HG02938 (cell line): Measurements from ENCODE around the gene TXNL1.
"Not testable (repeated sequence)": the region's sequence is repeated elsewhere in the genome, so short reads cannot be mapped to it uniquely, and the experiment has no call there.

Source experiments
- ATAC-seq: cut with Tn5 transposase; IDR thresholded peaks from one replicate; pipeline ENCODE4 v1.9.1; 2021; ENCODE audit warnings: mild to moderate bottlenecking, moderate library complexity; ENCODE audit not compliant: unreplicated experiment

The TXNL1 gene

DNA sequence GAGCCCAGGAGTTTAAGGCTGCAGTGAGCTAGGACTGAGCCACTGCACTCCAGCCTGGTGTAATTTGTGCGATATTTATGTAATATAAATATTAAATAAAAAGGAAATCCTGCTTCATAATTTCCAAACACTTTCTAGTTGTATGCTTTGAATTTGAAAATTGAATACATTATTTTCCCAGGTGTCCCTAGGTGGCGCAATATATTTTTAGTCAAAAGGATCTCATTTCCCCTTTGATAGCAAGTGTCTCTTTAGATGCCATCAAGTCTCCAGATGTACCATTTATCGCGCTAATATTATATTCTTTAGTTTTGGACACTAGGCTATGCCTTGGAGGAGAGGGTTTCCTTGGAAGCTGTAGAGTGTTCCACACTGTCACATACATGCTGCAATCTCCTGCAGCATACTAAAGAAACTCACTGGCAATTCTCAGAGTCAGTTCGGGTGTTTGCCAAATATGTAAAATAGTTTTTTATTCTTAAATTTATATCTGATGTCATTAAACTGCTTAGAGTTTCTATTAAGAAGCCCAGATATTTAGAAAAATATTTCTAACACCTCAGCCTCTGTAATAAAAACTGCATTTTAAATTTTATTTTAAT, 7.1 kb upstream of the TXNL1 start:
- ATAC-seq = no peak

DNA sequence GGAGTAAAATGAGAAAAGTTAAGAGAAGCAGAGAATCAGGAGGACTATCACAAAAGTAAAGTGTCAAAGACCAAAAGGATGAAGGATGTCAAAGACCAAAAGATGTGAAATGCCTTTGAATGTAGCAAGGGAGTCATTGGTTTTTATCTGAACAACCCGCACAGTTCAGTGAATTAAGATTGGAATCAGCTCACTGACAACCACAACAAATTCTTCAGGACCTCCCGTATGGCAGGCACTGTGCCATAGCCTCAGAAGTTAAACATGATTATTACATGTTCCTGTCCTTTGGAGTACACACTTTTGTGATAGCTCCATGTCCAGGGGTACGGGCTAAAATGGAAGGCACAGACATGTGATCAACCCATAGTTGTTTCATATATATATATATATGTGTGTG, 5.0 kb upstream of the TXNL1 start:
- no peak for ATAC-seq

DNA sequence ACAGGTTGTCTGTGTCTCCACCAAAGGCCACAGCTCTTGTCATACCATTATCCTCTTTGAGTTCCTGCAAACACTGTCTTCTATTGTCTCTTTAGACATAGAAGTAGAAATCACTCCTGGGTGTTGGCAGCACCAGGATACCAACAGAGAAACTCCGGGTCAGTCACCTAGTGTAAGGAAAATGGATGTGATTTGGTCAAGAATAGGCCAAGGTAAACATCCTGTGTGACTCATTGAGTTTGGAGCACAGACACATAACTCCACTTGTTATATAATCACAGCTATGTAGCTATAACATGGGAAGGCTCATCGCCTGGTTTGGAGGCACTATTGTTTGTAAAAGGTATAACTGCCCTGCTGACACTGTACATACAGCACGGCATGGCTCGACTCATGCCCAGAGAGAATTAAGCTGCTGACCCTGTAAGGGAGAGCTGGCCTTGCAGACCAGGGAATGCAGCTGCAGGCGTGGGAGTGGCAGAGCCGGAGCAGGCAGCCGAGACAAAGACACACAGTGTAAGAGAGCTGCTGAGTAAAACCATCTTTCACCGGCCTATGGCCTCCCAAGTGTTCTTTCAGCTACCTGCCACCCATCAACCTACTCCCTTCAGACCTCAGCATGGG, 3.4 kb upstream of the TXNL1 start:
- ATAC-seq = no peak

DNA sequence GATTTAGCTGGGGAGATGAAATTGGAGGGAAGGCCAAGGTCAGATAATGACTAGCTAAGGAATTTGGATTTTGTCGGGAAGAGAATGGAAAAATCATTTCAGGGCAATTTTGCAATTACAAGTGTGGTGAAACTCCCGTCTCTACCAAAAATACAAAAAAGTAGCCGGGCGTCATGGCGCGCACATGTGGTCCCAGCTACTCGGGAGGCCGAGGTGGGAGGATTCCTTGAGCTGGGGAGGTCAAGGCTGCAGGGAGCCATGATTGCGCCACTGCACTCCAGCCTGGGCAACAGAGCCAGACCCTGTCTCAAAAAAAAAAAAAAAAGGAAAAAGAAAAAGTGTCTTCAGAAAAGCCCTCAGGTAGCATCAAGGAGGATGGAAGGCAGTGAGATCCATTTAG, 1.2 kb upstream of the TXNL1 start:
- ATAC-seq = no peak

DNA sequence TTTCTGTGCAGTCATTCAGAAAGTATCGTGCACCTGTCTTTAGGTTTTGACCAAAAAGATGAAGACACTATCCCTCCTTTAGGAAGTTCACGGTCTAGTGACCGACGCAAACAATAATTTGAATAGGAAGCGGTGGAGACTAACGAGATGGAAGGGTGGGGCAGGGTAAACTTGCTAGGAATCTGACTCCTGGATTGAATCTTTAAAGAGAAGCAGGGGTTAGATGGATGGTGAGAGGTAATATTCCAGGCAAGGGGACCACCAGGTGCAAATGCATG, 651 bp upstream of the TXNL1 start:
- no peak for ATAC-seq

DNA sequence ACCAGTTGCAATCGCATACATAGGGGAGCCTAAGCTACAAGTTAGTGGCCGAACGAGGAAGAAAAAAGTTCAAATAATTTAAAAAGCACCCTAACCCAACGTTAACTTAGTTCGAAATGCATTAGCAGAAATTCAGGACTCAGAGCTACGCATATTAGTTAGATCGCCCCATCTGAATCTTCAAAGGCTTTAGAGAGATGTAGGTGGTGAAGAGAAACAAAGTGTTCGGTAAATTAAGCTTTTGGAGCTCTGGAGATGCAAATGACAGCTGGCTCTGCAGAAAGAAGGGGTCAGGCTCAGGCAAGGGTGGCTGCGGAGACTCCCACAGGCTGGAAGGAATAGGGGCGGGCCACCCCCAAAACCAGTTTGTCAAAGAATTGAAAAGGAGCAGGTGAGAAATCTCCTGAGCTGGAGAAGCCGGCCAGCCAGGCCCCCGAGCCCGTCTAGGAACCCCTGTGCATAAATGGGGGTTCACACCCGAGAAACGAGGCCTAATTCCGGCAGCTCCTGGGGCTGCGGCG, 621 bp downstream of the TXNL1 start:
- peak; percentile 8 for ATAC-seq

GRCh38 chr18:56637176-56637575, 1.2 kb downstream of the TXNL1 start:
- no peak for ATAC-seq

DNA sequence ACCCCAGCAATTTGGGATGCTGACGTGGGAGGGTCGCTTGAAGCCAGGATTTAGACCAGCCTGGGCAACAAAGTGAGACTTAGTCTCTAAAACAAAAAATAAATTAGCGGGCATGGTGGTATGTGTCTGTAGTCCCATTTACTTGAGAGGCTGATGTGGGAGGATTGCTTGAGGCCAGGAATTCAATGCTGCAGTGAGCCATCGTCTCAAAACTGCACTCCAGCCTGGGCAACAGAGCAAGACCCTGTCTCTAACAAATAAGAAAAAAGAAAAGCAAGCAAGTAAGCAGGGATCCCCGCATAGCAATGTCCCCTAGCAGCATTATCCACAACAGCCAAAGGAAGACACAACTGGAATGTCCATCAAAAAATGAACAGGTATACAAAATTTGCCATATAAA, 3.4 kb downstream of the TXNL1 start:
- ATAC-seq = no peak

DNA sequence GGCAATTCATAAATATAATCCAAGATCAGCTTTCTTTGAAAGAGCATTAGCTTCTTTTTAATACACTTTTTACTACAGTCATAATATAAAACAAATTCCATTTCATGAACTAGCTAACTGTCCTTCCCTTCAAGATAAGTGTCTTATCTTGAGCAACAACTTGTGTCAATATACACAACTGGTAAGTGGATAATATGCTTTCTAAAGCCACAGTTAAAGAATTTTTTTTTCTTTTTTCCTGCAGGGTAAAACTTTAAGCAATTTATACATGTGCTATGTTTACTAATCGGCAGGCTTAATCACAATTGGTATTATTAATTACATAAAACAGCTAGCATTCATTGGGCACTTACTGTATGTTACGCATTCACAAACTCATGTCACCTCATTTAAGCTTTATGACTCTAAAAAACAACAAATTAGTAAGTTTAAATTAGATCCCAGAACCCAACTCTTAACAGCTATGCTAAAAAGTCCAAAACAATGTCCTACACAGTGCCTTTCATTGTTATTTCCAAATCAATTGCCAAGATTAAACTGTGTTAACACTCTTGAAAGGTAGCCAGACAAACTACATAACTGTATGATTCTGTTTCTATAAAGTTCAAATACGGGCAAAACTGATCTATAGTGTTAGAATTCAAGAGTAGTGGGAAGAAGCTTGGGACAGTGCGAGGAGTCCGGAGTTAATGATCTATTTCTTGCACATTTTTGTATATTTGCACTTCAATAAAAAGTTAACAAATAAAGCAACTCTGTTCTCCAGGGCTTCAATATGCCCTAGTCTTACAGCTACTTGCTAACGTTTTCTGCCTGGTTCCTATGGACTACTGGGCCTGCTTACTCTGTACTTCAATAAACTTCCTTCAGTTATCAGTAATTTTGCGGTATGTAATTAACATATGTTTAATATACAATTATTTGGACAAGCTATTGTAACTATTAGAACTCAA, 6.0 kb downstream of the TXNL1 start:
- no peak for ATAC-seq

GRCh38 chr18:56627991-56628390, 10.4 kb downstream of the TXNL1 start:
- no peak for ATAC-seq

- ATAC-seq = no peak
These were observed 22.5 kb downstream of the TXNL1 start for GRCh38 chr18:56615738-56616520.

GRCh38 chr18:56606618-56607017, 31.8 kb downstream of the TXNL1 start:
- no peak for ATAC-seq

- ATAC-seq = no peak
These were observed 40.0 kb downstream of the TXNL1 start for GRCh38 chr18:56598422-56598821.

GRCh38 chr18:56593906-56594305, 44.5 kb downstream of the TXNL1 start:
- ATAC-seq = no peak

DNA sequence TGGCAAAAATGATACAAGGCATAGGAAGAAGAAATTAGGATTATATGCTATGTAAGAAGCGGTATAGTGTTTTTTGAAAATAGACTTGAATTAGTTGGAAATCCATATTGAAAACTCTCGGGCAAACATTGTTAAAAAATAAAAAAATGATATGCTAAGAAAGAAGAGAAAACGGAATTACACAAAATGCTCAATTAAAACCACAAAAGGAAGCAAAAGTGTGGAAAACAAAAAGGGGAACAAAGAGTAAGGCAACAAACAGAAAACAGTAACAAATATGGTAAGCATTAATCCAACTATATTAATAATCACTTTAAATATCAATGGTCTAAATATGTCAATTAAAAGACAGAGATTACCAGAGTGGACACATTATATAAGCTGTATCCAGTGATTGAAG, 58.4 kb downstream of the TXNL1 start:
- no peak for ATAC-seq

DNA sequence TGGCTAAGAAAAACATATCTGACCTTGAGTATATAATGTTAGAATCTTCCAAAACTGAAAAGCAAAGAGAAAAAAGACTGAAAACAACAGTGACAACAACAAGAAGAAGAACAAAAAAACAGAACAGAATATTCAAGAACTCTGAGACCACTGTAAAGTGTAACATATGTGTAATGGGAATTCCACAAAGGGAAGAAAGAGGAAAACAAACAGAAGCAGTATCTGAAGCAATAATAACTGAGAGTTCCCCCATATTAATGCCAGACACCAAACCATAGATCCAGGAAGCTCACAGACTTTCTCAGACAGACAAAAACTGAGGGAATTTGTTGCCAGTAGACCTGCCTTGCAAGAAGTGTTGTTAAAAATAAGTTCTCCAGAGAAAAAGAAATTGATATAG, 58.9 kb downstream of the TXNL1 start:
- no peak for ATAC-seq

- ATAC-seq = no peak
These were observed 61.4 kb downstream of the TXNL1 start for GRCh38 chr18:56576826-56577573.

- ATAC-seq = peak; percentile 61
These were observed 62.4 kb downstream of the TXNL1 start for GRCh38 chr18:56575819-56576663.

DNA sequence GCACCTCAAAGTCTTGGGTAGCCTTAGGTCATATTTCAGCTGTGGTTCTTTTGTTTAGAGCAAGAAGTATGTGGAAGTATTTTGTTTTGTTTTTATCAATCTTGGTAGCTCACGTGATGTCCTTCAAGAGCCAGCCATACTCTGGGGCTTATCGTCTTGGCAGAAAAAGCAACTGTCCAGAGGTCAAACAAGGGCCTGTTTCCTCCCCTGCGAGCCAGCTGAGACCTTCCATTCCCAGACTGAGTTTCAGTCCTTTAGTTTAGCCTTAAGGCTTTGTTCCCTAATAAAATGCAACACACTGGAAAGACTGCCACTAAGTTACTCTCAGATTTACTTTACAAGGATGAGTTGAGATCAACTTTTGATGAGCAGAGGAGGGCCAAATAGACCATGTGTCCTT, 63.5 kb downstream of the TXNL1 start:
- no peak for ATAC-seq

DNA sequence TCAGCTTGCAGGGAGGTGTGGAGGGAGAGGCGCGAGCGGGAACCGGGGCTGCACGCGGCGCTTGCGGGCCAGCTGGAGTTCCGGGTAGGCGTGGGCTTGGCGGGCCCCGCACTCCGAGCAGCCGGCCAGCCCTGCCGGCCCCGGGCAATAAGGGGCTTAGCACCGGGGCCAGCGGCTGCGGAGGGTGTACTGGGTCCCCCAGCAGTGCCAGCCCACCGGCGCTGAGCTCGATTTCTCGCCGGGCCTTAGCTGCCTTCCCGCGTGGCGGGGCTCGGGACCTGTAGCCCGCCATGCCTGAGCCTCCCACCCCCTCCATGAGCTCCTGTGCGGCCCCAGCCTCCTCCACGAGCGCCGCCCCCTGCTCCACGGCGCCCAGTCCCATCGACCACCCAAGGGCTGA, 66.1 kb downstream of the TXNL1 start:
- not testable (repeated sequence) for ATAC-seq
